Measurements from ENCODE around the gene WDR81. TPM values are rescaled to one million over a fixed set of nuclear protein-coding genes. Genes with fewer than 3 reads are reported as not detected.
A peak's percentile ranks its signal among the peaks of the same experiment; 100 is the strongest.
"Not testable (repeated sequence)": the region's sequence is repeated elsewhere in the genome, so short reads cannot be mapped to it uniquely, and the experiment has no call there.

The WDR81 gene
- total RNA-seq, 3 donors from 2014 or later: 17.3 to 27.3 (median 22.4) TPM

- Histone ChIP-seq H3K9me3 (no peaks in the 10 kb centered on the region), H3K4me1 (ENCODE audit: low read depth) (peaks cover 14% of the 10 kb centered on the region), H3K36me3 (ENCODE audit: low read depth) (no peaks in the 10 kb centered on the region), H3K4me3 (no peak overlapping the region)
- intact Hi-C loops (cut with DNase I, micrococcal nuclease): no loop called here
- ATAC-seq: no peak
- DNase-seq: no peak
- TF ChIP-seq CTCF (IDR thresholded peaks at IDR 0.05): no peak
These were observed 41.1 kb downstream of the WDR81 start for GRCh38 chr17:1765576-1765975.

- no peak overlapping the region for H3K4me3 ChIP-seq
- no peaks in the 10 kb centered on the region for H3K9me3 ChIP-seq
- TF ChIP-seq CTCF (IDR thresholded peaks at IDR 0.05): no peak
- ATAC-seq (no peak), DNase-seq (no peak)
- no peaks in the 10 kb centered on the region for H3K36me3 ChIP-seq (ENCODE audit: low read depth)
- H3K4me1 ChIP-seq (ENCODE audit: low read depth): peaks cover 14% of the 10 kb centered on the region
- intact Hi-C loops (cut with DNase I, micrococcal nuclease): no loop called here
These were observed 42.1 kb downstream of the WDR81 start for GRCh38 chr17:1766382-1767135.

- no peaks in the 10 kb centered on the region for H3K9me3 ChIP-seq
- no peak for ATAC-seq
- H3K4me1 ChIP-seq (ENCODE audit: low read depth): peaks cover 14% of the 10 kb centered on the region
These were observed 42.9 kb downstream of the WDR81 start for GRCh38 chr17:1767358-1767757.

GRCh38 chr17:1769822-1770477 is 45.4 kb downstream of the WDR81 start:
- ATAC-seq: peak; percentile 23
- Histone ChIP-seq H3K9me3 (no peaks in the 10 kb centered on the region), H3K4me1 (ENCODE audit: low read depth) (no peaks in the 10 kb centered on the region), H3K4me3 (no peak overlapping the region), H3K36me3 (ENCODE audit: low read depth) (no peaks in the 10 kb centered on the region)
- intact Hi-C loops (cut with DNase I, micrococcal nuclease): no loop called here
- DNase-seq: no peak
- no peak for TF ChIP-seq CTCF (IDR thresholded peaks at IDR 0.05)

More at GRCh38 chr17:1767358-1767757, 42.9 kb downstream of the WDR81 start:
- no peak for TF ChIP-seq CTCF (IDR thresholded peaks at IDR 0.05)
- no peak for DNase-seq
- Histone ChIP-seq H3K36me3 (ENCODE audit: low read depth) (no peaks in the 10 kb centered on the region), H3K4me3 (no peak overlapping the region)
- intact Hi-C loops (cut with DNase I, micrococcal nuclease): no loop called here

- intact Hi-C loops (cut with DNase I, micrococcal nuclease); DNase-seq; H3K36me3 ChIP-seq (ENCODE audit: low read depth); H3K4me3 ChIP-seq; H3K4me1 ChIP-seq (ENCODE audit: low read depth); H3K9me3 ChIP-seq; ATAC-seq: not testable (repeated sequence)
These were observed 48.6 kb downstream of the WDR81 start for GRCh38 chr17:1773000-1773695.

GRCh38 chr17:1773696-1774181 is 49.2 kb downstream of the WDR81 start:
- TF ChIP-seq CTCF (IDR thresholded peaks at IDR 0.05): no peak
- no peaks in the 10 kb centered on the region for H3K9me3 ChIP-seq
- no peak overlapping the region for H3K4me3 ChIP-seq
- H3K36me3 ChIP-seq (ENCODE audit: low read depth): no peaks in the 10 kb centered on the region
- peak; percentile 27 for ATAC-seq
- no peak for DNase-seq
- H3K4me1 ChIP-seq (ENCODE audit: low read depth): no peaks in the 10 kb centered on the region
- intact Hi-C loops (cut with DNase I, micrococcal nuclease): no loop called here
